GM12872 (cell line): ENCODE data around the gene CFAP61.

ENCODE experiments used
- CTCF ChIP-seq: IDR thresholded peaks from 3 replicates; pipeline ENCODE4 v1.5.1; 2011; ENCODE audit warnings: low read depth, mild to moderate bottlenecking, low read length, moderate library complexity; ENCODE audit not compliant: insufficient read depth

Gene CFAP61

GRCh38 chr20:20271271-20271670, 218.9 kb downstream of the CFAP61 start:
- TF ChIP-seq CTCF: no peak

GRCh38 chr20:20272686-20273085, 220.4 kb downstream of the CFAP61 start:
- no peak for TF ChIP-seq CTCF

- no peak for TF ChIP-seq CTCF
Observed at GRCh38 chr20:20273286-20273685, 221.0 kb downstream of the CFAP61 start.

- no peak for TF ChIP-seq CTCF
Observed at GRCh38 chr20:20274821-20275220, 222.5 kb downstream of the CFAP61 start.

- no peak for TF ChIP-seq CTCF
Observed at GRCh38 chr20:20275636-20276035, 223.3 kb downstream of the CFAP61 start.

GRCh38 chr20:20276811-20277530, 224.6 kb downstream of the CFAP61 start:
- TF ChIP-seq CTCF: no peak

GRCh38 chr20:20277894-20278335, 225.6 kb downstream of the CFAP61 start:
- no peak for TF ChIP-seq CTCF
